Calu3 (cell line): ENCODE data around the gene ABAT. TPM values are rescaled to one million over a fixed set of nuclear protein-coding genes. Genes with fewer than 3 reads are reported as not detected.

Source experiments
- BruUV-seq: library from RNA; stranded (reverse); fragments of 400-500 nt; replicated peaks from 2 replicates; lab custom pipeline; 2021; lab: Mats Ljungman, UMichigan
- CTCF ChIA-PET: fragments of 300-600 bp; sonication (Branson Sonifier 250); formaldehyde crosslinking; loops from one replicate; lab custom pipeline; 2022; ENCODE audit warnings: antibody characterized with exemption; lab: Charles Lee
- DNase-seq: peaks from one replicate; pipeline ENCODE4 v3.0.0; 2022
- H3K27ac Mint-ChIP-seq: one replicate; pipeline ENCODE4 v1.8.0; 2022; ENCODE audit warnings: mixed read lengths; ENCODE audit not compliant: unreplicated experiment
- H3K27me3 Mint-ChIP-seq: one replicate; pipeline ENCODE4 v1.8.0; 2022; ENCODE audit warnings: mixed read lengths; ENCODE audit not compliant: unreplicated experiment
- H3K36me3 Mint-ChIP-seq: one replicate; pipeline ENCODE4 v1.8.0; 2022; ENCODE audit warnings: mild to moderate bottlenecking, moderate library complexity, mixed read lengths; ENCODE audit not compliant: insufficient read depth, unreplicated experiment
- H3K4me1 Mint-ChIP-seq: one replicate; pipeline ENCODE4 v1.8.0; 2022; ENCODE audit warnings: mild to moderate bottlenecking, low read depth, mixed read lengths; ENCODE audit not compliant: unreplicated experiment
- H3K4me3 Mint-ChIP-seq: one replicate; pipeline ENCODE4 v1.8.0; 2022; ENCODE audit warnings: mild to moderate bottlenecking, low read depth, moderate library complexity, mixed read lengths; ENCODE audit not compliant: unreplicated experiment
- H3K9me3 Mint-ChIP-seq: one replicate; pipeline ENCODE4 v1.8.0; 2022; ENCODE audit warnings: low read depth, mixed read lengths; ENCODE audit not compliant: unreplicated experiment
- CTCF ChIP-seq: fragments of 200-600 bp; IDR thresholded peaks from one replicate; pipeline ENCODE4 v1.8.0; 2022; ENCODE audit warnings: antibody characterized with exemption; ENCODE audit not compliant: unreplicated experiment
- intact Hi-C: fragments of 100-400 bp; cut with micrococcal nuclease; formaldehyde crosslinking; loops from one replicate; pipeline ENCODE4 v1.10.0; 2022; ENCODE audit not compliant: unreplicated experiment
- total RNA-seq: library from RNA; stranded (reverse); gene quantifications from 2 replicates; pipeline ENCODE4 v1.2.3, GENCODE V29; 2022

The ABAT gene
- total RNA-seq, 1 experiment from 2014 or later = 12.6 TPM

GRCh38 chr16:8736123-8736668 lies 61.8 kb downstream of the ABAT start:
- Mint-ChIP-seq H3K27me3 (no peaks in the 10 kb centered on the region), H3K27ac (no peak overlapping the region), H3K36me3 (no peaks in the 10 kb centered on the region), H3K4me1 (no peaks in the 10 kb centered on the region), H3K4me3 (no peak overlapping the region), H3K9me3 (no peaks in the 10 kb centered on the region)
- TF ChIP-seq CTCF = no peak
- intact Hi-C loops = no loop called here
- CTCF ChIA-PET = no interaction called here
- BruUV-seq = no TSS peak
- DNase-seq = no peak

GRCh38 chr16:8739151-8739550 lies 64.7 kb downstream of the ABAT start:
- no peaks in the 10 kb centered on the region for H3K27me3 Mint-ChIP-seq
- intact Hi-C loops = no loop called here
- H3K4me1 Mint-ChIP-seq = no peaks in the 10 kb centered on the region
- H3K27ac Mint-ChIP-seq = no peak overlapping the region
- H3K4me3 Mint-ChIP-seq = no peak overlapping the region
- no peaks in the 10 kb centered on the region for H3K9me3 Mint-ChIP-seq
- CTCF ChIA-PET = no interaction called here
- no peak for DNase-seq
- BruUV-seq = no TSS peak
- H3K36me3 Mint-ChIP-seq = no peaks in the 10 kb centered on the region
- no peak for TF ChIP-seq CTCF

GRCh38 chr16:8739989-8740704 lies 65.7 kb downstream of the ABAT start:
- no peak for DNase-seq
- H3K4me1 Mint-ChIP-seq = no peaks in the 10 kb centered on the region
- no TSS peak for BruUV-seq
- no peak overlapping the region for H3K27ac Mint-ChIP-seq
- intact Hi-C loops = no loop called here
- CTCF ChIA-PET = no interaction called here
- no peaks in the 10 kb centered on the region for H3K9me3 Mint-ChIP-seq
- H3K4me3 Mint-ChIP-seq = no peak overlapping the region
- H3K27me3 Mint-ChIP-seq = no peaks in the 10 kb centered on the region
- TF ChIP-seq CTCF = no peak
- no peaks in the 10 kb centered on the region for H3K36me3 Mint-ChIP-seq

GRCh38 chr16:8740775-8741355 lies 66.4 kb downstream of the ABAT start:
- TF ChIP-seq CTCF = no peak
- Mint-ChIP-seq H3K9me3 (no peaks in the 10 kb centered on the region), H3K4me1 (no peaks in the 10 kb centered on the region), H3K4me3 (no peak overlapping the region), H3K27me3 (no peaks in the 10 kb centered on the region), H3K36me3 (no peaks in the 10 kb centered on the region), H3K27ac (no peak overlapping the region)
- CTCF ChIA-PET = no interaction called here
- intact Hi-C loops = no loop called here
- BruUV-seq = no TSS peak
- DNase-seq = no peak
